ENCODE data around the gene CPLX4.
A peak's percentile ranks its signal among the peaks of the same experiment; 100 is the strongest.

Gene CPLX4, protein sequence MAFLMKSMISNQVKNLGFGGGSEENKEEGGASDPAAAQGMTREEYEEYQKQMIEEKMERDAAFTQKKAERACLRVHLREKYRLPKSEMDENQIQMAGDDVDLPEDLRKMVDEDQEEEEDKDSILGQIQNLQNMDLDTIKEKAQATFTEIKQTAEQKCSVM

DNA sequence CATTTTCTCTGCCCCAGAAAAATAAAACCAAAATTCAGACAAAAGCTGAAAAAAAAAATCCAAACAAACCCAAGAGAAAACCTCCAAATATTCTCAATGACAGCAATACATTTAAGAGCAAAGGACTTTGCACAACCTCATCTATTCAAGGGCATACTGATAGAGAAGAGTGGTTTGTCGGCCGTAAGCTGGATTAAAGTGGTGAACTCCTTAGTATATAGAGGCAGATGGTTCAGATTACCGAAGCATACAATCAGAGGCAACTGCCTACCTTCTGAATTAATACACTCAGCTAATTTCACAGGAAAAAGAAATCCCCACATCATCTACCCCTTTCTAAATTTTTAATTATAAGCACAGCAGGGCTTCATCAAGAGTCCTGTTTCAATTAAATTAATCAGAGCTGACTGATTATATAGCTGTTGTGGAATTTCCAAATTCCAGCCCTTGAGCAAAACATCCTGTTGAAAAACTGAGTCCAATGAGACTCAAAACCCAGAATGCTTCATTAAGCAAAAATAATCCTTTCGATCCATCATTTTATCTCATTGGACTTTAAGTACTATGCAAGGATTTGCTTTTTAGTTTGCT, at the start of gene CPLX4:
CPLX4 (minus strand) TSS at position 190 of the 591 bp plus-strand sequence; CDS start at position 3, 187 bp downstream.
- no peak for DNase-seq

DNA sequence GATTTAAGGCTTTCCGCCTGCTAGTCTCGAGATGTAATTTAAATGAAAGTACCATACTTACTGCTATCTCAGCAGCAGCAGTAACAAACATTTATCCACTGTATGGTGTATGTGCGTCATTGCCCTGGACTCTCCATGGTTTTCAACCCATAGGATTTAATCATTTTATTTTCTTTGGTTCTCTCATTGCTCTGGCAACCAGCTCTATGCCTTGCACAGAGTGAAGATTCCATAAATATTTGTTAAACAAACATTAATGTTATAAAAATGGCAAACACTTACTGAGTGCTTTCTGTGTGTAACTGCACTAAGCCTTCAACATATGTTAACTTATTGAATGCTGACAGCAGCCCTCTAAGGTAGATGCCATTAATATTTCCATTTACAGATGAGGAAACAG, 41.9 kb upstream of the CPLX4 start:
- DNase-seq, result peak; percentile 67

GRCh38 chr18:59359576-59359952, 41.1 kb upstream of the CPLX4 start:
- DNase-seq, result no peak

DNA sequence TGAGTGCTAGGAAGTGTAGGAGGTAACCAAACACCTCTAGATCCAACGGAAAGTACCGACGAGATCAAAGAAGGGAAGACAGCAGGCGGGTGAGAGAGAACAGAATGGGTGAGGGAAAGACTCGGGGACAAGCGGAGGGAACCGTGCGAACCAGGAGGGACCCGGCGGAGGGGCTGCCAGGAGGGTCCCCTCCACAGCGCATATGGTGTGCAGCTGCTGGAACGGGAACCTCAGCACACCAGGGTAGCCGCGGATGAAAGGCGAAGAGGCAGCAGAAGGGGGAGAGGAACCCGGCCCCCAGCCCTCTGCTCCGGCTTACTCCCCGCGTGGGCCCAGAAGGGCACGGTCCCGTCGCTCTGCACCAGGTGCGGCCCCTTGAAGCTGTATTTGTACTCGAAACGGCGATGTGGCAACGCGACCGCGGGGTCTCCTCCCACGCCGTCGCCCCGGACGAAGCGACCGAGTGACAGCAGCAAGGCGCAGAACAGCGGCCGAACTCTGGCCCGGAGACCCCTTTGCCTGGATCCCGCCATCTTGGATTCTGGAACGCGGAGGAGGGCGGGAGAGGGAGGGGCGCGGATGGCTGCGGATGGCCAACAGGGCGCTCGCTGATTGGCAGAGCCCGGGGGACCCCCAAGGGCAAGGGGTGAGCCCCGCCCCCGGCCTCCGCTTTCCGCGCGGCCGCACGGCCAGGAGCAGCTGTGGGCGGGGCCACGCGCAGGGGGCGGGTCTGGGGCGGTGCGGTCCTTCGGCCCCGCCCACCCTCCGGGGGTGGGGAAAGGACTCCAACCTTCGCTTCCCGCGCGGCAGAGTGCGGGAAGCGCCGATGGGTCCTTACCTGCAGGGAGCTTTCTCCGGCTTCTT, 40.5 kb upstream of the CPLX4 start, which contains the start of gene LMAN1:
LMAN1 (minus strand) TSS at position 554 of the 864 bp plus-strand sequence; CDS start at position 533, 21 bp downstream.
- DNase-seq, result peak; percentile 98

GRCh38 chr18:59358414-59358711, 39.9 kb upstream of the CPLX4 start:
- DNase-seq, result no peak

DNA sequence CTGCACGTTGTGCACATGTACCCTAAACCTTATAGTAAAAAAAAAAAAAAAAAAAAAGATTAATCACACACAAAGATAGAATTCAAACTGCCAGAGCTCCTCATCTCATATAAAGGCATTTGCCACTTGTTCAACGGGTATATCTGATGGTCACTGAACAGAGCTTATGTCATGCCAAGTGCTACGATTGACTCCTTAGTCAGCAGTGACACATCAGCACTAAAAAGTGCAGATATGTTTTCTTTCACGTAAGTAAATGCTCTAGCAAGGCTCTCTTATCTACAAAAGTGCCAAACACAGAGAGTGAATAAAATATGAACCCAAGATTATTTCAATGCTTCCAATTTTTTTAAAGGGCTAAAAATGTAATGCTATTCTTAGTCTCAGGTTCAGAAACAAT, 39.5 kb upstream of the CPLX4 start:
- DNase-seq, result peak; percentile 71

GRCh38 chr18:59354731-59355130, 36.3 kb upstream of the CPLX4 start:
- no peak for DNase-seq

DNA sequence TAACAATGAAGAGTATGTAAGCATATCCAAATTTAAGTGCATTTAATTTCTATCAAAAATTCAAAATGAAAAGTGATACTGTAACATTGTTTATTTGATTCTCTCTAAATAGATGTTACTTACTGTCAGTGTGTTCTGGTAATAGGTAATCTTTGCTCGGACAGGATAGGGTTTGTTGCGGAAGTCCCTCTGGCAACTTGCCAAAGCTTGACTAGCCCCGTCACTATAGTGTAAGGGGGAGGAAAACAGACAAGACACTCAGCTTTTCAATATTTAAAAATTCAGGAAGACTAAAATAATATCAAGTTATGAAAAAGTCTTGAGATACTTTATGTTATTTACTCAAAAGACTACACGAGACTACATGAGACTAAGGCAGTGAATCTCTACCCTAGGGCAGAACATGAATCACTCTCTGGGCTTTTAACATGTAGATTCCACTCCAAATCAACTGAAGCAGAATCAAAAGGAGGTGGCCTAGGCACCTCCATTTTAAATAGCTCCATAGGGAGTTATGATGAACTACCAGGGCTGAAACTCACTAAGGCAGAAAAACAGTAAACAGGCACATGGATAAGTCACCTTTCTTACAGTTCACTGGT, 34.7 kb upstream of the CPLX4 start:
- no peak for DNase-seq

DNA sequence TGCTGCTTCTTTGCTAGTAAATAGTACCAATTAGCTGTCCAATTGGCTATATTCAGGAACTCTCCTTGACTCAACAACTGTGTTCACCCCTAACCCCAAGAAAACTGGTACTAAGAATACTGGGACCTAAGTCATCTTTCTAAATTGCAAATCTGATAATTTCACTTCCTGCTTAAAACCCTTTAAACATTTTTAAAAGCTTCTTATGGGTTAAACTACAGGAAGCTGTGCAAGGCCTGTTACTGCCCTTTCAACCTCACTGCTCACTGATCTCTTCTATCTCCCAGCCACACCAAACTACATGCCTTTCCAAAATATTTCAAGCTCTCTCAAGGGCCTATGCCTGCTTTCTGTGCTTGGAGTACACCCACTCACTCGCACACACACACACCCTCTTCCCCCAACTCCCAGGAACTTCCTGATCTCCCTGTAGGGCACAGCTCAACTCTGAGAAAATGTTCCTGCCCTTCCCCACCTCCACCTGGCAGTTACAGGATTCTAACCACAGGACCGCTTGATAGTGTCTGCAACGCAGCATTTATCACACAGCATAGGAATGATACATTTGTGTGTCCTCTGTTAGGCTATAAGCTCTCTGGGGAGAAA, 33.9 kb upstream of the CPLX4 start:
- no peak for DNase-seq

GRCh38 chr18:59345556-59345955, 27.1 kb upstream of the CPLX4 start:
- no peak for DNase-seq

- no peak for DNase-seq
Observed at GRCh38 chr18:59344996-59345395, 26.5 kb upstream of the CPLX4 start.

GRCh38 chr18:59343926-59344325, 25.5 kb upstream of the CPLX4 start:
- DNase-seq, result no peak

DNA sequence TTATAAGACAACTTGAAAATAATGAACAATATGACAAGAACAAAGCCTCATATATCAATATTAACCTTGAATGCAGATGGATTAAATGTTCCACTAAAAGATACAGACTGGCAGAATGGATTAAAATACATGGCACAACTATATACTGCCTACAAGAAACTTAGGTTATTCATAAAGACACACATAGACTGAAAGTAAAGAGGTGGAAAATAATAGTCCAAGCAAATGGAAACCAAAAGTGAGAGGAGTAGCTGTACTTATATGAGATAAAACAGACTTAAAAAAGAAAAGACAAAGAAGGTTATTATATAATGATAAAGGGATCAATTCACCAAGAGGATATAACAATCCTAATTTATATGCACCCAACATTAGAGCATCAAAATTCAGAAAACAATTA, 22.4 kb upstream of the CPLX4 start:
- no peak for DNase-seq

GRCh38 chr18:59340312-59340711, 21.9 kb upstream of the CPLX4 start:
- no peak for DNase-seq

- no peak for DNase-seq
Observed at GRCh38 chr18:59332986-59333385, 14.5 kb upstream of the CPLX4 start.

- no peak for DNase-seq
Observed at GRCh38 chr18:59328683-59329082, 10.2 kb upstream of the CPLX4 start.

DNA sequence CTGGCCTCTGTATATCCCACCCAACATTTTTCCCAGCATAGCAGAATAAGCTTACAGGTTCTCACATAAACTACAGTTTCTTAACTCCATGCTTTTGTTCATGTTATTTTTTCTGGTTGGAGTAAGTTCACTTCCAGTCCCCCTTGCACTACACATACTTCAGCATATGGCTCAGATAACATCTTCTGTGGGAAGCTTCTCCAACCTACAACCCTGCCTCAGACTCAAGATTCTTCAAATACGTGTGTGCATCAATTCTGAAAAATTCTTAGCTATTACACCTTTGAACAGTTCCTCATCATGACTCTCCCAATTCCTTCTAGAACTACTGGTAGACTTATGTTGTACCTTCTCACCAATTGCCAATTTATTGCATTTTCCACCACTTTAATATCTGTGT, 7.5 kb upstream of the CPLX4 start:
- no peak for DNase-seq

DNA sequence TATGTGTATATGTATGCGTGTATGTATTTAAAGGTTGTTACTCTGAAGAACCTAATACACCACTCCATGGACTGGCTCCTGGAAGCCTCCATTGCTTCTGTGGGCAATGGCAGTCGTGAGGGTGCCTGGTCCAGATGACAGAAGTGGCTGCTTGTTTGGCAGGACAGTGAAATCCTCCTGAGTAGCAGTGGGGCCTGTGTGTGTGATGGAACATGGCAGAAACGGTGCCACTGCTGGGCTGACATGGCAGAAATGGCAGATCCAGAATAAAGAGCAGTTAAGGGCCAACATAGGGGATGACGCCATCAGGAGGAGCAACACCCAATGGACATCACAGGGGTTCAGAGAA, 6.1 kb upstream of the CPLX4 start:
- no peak for DNase-seq

GRCh38 chr18:59323931-59324622, 5.6 kb upstream of the CPLX4 start:
- no peak for DNase-seq

- no peak for DNase-seq
Observed at GRCh38 chr18:59311631-59312030, 6.8 kb downstream of the CPLX4 start.

GRCh38 chr18:59308938-59309260, 9.6 kb downstream of the CPLX4 start:
- no peak for DNase-seq

- DNase-seq, result peak; percentile 93
Observed at GRCh38 chr18:59308248-59308937, 10.1 kb downstream of the CPLX4 start.
